H54 (cell line): ENCODE measurements around the gene LAMB2.
A peak's percentile ranks its signal among the peaks of the same experiment; 100 is the strongest.

Experiments used
- DNase-seq: peaks from one replicate; pipeline ENCODE4 v3.0.0; 2011; ENCODE audit warnings: low spot score, mixed read lengths; ENCODE audit not compliant: insufficient read length
- FAIRE-seq: peaks from 3 replicates; lab custom pipeline; 2011; peaks lifted over from hg19 to GRCh38; lab: Jason Lieb, UNC
- POLR2A ChIP-seq: IDR thresholded peaks from 2 replicates; pipeline ENCODE4 v1.6.1; 2011; ENCODE audit warnings: low read depth, mild to moderate bottlenecking, low read length

The LAMB2 gene

DNA sequence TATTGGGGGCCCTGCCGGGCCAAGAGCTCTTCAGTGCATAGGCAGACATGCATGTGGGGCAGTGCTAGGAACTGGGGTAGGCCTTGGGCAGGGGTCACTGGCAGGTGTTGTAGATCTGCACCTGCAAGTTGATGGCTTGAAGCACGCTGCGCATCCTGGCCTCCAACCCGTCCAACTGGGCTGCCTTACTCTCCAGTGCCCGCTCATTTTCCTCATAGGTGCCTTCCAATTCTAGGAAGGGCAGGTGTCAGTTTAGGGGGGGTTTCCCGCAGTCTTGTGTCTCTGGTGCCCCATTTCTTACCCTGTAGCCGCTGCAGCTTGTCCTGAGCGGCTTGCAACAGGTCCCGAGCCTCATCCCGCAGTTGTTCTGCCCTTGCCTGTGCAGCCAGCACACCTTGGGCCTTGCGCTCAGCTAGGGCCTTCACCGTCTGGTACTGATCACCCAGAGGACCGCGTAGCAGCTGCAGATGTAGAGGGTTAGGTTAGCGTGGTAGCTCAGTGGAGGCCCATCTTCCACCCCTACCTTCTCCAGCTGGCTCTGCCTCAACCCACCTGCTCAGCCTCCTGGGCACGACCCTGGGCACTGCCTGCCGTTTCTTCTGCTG, 11.6 kb downstream of the LAMB2 start:
- no peak for TF ChIP-seq POLR2A
- FAIRE-seq (no peak), DNase-seq (no peak)

DNA sequence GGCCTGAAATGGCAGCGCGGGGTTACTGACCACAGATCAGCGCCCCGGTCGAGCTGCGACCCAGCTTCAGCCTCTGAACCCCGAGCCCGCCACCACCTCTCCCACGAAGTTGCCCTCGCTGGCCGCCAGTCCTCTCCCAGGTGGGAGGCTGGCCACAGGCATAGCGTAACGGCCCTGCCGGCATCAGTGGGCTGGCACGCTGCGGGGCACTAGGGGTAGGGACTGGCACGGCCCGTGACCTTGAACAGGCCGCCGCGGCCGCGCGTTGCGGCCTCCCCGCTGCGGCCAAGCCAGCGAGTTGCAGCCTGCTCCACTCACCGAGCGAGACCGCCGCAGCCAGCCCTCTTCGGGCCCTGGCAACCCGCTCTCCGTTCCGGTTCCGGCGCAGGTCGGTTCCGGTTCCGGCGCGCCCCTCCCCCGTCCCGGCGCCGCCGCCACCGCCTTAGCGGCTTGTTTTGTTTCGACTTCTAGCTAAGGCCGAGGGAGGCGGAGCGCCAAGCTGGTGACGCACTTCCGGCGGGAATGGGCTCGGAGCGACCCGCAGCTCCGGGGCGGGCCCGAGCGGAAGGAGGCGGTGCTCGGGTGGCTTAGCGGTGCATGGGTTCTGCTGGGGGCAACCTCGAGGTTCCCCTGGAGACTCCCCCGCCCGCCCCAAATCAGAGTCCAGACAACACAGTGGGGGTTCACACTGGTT, 12.3 kb downstream of the LAMB2 start, which contains the start of gene USP19:
TSS of gene USP19 (minus strand) at position 386 of the 694 bp plus-strand sequence. CDS start 1,678 bp downstream, outside the sequence.
- FAIRE-seq = no peak
- peak; percentile 97 for DNase-seq
- peak; percentile 63 for TF ChIP-seq POLR2A

DNA sequence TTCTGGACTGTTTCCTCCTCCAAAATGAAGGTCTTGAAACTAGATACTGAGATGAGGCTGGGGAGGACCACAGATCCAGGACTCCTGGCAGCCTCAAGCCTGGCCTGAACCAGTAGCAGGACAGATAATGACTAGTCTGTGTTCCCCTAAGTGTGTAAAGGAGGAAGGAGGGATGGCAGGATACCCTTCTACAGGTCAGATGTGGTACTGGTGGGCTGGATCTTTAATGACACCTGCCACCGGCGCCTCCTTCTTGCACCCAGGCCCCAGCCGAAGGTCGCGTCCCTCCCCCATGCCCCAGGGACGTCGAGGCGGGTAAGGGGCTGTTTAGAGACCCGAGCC, 12.8 kb downstream of the LAMB2 start:
- DNase-seq = no peak
- TF ChIP-seq POLR2A = no peak
- FAIRE-seq = no peak

DNA sequence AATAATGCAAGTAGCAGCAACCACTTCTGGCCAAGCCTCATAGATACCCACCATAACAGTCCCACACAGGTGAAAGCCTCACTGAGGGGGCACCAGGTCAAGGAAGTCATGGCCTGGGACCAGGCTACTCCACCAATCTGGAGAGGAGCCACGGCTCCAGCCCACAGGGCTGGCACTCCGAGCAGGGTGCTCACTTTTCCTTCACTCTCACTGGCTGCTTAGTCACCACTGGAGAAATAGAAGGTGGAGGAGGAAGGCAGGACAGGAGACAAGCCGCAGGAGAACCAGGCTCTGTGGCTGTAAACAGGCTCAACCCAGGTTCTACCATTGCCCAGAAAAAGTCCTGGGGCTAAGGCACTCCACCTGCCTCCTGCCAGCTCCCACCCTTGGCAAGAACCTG, 13.4 kb downstream of the LAMB2 start:
- FAIRE-seq (no peak), DNase-seq (no peak)
- TF ChIP-seq POLR2A = no peak

DNA sequence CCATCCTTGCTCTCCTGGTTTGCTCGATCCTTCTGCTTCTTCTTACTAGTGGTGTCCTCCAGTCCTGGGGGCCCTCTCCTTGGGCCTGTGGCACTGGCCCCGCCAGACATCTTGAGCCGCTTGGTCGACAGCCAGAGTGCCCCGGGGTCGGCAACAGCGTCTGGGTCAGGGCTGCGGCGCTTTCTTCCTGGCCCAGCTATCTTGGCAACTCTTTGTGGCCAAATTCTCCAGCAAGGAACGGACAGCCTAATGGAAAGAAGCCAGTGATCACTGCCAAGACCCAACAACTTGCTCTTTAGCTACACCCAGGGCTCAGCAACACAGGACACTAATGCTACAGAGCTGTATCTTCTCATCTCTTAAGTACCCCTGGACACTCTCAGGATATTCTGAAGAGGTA, 13.8 kb downstream of the LAMB2 start:
- TF ChIP-seq POLR2A = no peak
- DNase-seq (no peak), FAIRE-seq (no peak)

DNA sequence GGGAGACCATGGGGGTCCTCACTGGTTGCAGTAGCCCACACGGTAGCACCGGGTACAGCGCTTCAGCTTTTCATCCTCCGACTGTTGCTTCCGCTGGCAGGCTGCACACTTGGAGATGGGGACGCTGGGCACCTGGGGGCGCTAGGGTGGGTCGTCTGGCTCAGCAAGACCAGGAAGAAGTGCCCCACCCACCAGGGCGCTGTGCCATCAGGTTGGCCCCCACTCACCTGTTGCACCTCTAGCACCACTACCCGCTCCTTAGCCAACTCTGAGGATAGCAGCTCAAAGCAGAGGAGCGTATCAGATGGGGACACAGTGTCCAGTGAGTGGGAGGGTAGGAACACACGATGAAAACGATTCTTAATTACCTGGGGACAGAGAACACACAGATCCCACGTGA, 20.6 kb downstream of the LAMB2 start:
- FAIRE-seq (no peak), DNase-seq (no peak)
- no peak for TF ChIP-seq POLR2A

DNA sequence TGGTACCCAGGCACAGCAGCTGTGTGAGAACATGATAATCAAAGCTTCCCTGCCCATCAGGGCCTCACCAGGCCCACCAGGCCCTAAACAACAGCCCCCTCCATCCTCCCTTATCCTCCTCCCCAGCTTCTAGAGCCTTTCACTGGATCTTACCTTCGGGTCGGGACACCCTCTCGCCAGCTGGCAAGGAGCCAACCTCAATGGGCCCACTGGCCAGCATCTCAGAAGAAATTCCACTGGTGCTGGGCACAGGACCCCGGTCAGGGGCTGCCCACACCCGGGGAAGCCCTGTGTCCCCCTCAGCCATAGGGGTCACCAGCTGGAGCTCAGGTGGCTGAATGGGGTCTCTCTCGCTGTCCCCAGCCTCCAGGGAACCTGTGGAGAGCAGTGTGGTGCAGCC, 21.5 kb downstream of the LAMB2 start:
- no peak for TF ChIP-seq POLR2A
- no peak for FAIRE-seq

DNA sequence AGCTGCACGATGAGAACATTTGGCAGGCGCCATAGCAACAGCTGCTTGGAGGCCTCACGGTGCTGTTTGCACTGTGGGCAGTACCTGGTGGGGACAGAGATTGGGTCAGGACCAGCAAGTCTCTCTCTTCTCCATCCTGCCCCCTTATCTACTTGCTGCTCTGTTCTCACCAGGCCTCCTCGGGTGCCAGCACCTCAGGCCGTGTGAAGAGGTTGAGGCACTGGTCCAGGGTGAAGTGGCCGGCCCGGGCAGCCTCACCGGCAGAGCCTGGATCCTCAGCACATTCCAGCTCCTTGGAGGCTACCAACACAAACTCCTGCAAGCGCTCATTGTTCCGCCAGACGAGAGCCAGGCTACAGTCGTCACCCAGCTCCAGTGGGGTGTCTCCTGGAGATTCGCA, 22.1 kb downstream of the LAMB2 start:
- no peak for TF ChIP-seq POLR2A
- FAIRE-seq = no peak

More for the DNA sequence above, 21.5 kb downstream of the LAMB2 start:
- DNase-seq = no peak

DNA sequence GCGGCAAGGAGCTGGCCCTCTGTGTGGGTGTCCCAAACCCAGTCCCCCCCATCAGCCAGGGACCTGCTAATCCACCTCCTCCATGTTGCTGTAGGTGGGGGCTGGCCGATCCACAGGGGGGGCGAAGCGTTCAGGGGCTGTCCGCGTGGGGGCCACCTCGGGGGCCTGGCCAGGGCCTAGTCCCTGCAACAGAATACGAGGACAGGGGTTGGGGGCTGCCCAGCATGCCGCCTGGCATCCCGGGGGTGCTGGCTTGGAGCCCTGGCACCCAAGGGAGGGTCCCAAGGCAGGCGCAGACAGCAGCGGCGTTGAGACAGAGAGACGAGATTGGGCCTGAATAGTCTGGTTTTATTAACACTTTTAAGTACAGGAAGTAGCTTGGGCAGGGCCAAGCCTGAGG, 24.5 kb downstream of the LAMB2 start:
- no peak for DNase-seq
- TF ChIP-seq POLR2A = no peak
- FAIRE-seq = no peak

More for the DNA sequence above, 22.1 kb downstream of the LAMB2 start:
- DNase-seq = no peak

DNA sequence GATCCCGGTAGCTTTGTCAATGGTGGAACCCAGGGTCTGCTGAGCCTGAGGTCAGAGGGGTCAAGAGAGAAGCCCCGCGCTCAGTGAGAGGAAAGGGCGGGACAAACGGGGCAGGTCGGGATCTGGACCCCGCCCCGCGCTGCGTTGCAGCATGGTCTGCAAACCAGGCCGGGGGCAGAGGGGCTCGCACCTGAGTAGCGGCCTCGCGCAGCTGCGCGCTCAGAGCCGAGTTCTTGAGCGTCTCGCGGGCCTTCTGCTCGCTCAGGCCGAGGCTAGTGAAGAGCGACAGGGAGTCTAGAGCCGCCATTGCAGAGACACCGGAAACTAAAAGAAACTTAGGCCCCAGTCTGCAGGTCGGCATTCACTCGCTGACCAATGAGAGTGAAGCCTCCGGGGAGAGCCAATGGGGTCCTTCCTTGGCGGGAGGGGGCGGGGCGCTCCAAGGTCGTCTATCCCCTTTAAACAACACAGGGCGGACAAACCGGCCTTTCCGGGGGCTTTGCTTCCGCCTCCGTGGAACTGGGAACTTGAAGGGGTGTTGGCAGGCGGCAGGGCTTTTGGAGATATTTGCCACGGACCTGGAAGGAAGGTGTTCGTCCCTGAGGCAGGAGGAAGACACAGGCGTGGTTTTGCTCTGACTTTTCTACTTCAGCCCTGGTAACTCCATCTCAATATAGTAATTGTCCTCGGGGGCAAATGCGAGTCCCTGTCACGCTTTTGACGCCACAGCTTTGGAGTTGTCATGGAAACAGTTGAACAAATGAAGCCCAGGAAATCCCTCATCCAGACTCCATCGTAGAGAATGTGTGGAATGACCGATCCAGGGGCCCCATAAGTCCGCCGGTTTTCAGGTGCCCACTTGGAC, 28.2 kb downstream of the LAMB2 start, which contains the start of gene QARS1:
TSS of gene QARS1 (minus strand) at position 331 of the 865 bp plus-strand sequence. CDS start at position 307, 24 bp downstream.
- no peak for FAIRE-seq
- TF ChIP-seq POLR2A = peak; percentile 43; the same call in 1 of the 2 replicates

DNA sequence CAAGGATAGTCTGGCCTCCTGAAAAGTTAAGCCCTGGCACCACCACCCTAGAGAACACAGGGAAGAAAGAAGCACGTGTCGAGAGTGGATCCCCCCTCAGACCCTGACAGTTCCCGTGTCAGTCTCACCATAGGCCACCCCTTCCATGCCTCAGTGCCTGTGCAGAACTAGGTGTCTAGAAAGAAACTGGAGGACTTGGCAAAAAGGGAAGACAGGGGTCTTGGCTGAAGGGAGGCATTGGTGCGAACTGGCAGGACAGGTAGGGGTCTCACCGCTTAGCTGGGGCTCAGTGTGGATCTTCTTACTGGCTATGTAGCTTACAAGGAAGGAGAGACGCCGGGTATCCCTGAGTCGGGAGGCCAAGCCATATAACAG, 28.8 kb downstream of the LAMB2 start:
- DNase-seq (no peak), FAIRE-seq (no peak)
- no peak for TF ChIP-seq POLR2A

More for the DNA sequence above, 28.2 kb downstream of the LAMB2 start, which contains the start of gene QARS1:
- peak; percentile 97 for DNase-seq

DNA sequence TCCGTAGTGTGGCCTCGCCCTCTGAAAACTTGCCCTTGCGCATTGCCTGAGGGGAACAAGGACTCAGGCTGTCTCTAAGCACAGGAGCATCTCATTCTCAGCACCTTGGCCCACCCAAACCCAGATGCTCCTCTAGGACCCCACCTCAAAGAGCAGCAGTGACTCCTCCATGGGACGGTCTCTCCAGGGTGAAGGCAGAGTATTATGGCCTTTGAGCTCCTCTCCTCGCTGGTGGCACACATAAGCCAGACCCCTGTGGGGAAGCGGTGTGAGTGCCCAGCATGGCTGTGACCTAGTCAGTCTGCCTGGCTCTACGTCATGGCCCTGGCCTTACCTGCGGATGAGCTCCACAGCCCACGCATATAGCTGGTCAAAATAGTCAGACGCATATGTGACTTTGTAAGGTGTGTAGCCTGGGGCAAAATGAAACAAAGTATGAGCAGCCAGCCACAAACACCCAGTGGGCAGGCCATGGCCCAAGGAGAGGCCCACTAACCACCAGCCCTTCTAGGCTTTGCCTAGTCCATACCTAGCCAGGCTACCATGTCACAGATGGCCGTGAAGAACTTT, 32.7 kb downstream of the LAMB2 start:
- DNase-seq (no peak), FAIRE-seq (no peak)
- no peak for TF ChIP-seq POLR2A

DNA sequence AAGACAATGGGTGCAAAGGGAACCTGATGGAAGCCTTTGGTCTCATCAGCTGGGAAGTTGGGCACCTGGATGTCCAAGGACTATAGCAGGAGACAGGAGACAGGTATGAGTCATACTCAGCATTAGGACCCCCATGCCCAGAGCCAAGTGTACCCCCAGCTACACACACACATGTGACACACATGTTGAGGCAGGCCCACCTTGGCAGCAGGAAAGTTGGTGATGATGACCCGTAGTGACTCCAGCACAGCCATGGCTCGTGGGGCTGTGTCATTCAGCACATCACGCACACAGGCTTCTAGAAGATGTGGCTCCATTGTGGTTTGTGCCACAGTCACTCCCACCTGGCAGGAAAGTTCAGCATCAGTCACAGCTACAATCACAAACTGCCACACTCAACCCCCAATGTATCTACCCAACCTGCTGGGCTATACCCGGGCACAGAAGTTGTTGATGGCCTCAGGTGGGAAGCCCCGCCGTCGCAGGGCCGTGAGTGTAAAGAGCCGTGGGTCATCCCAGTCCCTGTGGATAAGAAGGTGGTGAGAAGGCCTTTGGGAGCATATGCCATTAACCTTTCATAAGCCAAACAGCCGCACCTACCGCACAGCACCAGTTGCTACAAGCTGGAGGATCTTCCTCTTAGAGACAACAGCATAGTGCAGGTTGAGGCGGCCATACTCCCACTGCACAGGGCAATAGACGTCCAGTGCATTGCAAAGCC, 33.8 kb downstream of the LAMB2 start:
- TF ChIP-seq POLR2A = no peak
- FAIRE-seq (no peak), DNase-seq (no peak)

DNA sequence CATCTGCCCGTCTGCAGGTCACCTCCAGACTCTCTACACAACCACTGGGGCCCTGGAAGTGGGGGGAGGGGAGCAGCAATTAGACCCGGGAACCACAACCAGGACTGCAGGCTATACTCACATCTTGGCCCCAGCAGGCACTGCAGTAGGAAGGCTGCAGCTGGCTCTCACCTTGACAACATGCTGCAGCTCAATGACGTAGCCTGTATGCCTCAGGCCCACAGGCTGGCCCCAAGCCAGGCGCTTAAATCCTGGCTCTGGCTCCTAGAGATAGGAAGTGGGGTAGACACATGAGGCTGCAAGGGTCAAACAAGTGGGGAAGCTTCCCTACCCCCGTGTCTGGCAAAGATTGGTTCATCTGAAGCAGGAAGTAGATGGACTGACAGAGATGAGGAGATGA, 34.4 kb downstream of the LAMB2 start:
- no peak for DNase-seq
- no peak for TF ChIP-seq POLR2A
- no peak for FAIRE-seq
